GM19324 (cell line): ENCODE results near the gene COL4A4.
"Not testable (repeated sequence)": the region's sequence is repeated elsewhere in the genome, so short reads cannot be mapped to it uniquely, and the experiment has no call there.

ENCODE experiments used
- ATAC-seq: cut with Tn5 transposase; IDR thresholded peaks from one replicate; pipeline ENCODE4 v1.9.1; 2021; ENCODE audit warnings: mild to moderate bottlenecking, moderate library complexity; ENCODE audit not compliant: unreplicated experiment, low FRiP score

Gene COL4A4

GRCh38 chr2:227118353-227118752 lies 45.7 kb downstream of the COL4A4 start:
- ATAC-seq = no peak

GRCh38 chr2:227117852-227118251 lies 46.2 kb downstream of the COL4A4 start:
- no peak for ATAC-seq

- ATAC-seq = no peak
These were observed 47.0 kb downstream of the COL4A4 start for GRCh38 chr2:227117027-227117426.

GRCh38 chr2:227115761-227116160 lies 48.2 kb downstream of the COL4A4 start:
- no peak for ATAC-seq

GRCh38 chr2:227106845-227107759 lies 56.9 kb downstream of the COL4A4 start:
- no peak for ATAC-seq

GRCh38 chr2:227103583-227103982 lies 60.4 kb downstream of the COL4A4 start:
- ATAC-seq = no peak

GRCh38 chr2:227099340-227099739 lies 64.7 kb downstream of the COL4A4 start:
- ATAC-seq = no peak

- no peak for ATAC-seq
These were observed 65.9 kb downstream of the COL4A4 start for GRCh38 chr2:227098162-227098515.

- no peak for ATAC-seq
These were observed 66.4 kb downstream of the COL4A4 start for GRCh38 chr2:227097495-227098161.

- no peak for ATAC-seq
These were observed 68.7 kb downstream of the COL4A4 start for GRCh38 chr2:227095346-227095745.

GRCh38 chr2:227082286-227082685 lies 81.7 kb downstream of the COL4A4 start:
- ATAC-seq = peak; percentile 60

GRCh38 chr2:227079726-227080125 lies 84.3 kb downstream of the COL4A4 start:
- ATAC-seq = no peak

- not testable (repeated sequence) for ATAC-seq
These were observed 98.9 kb downstream of the COL4A4 start for GRCh38 chr2:227065065-227065464.

- ATAC-seq = no peak
These were observed 105.1 kb downstream of the COL4A4 start for GRCh38 chr2:227058888-227059399.

- ATAC-seq = no peak
These were observed 106.1 kb downstream of the COL4A4 start for GRCh38 chr2:227057743-227058447.

- ATAC-seq = no peak
These were observed 106.9 kb downstream of the COL4A4 start for GRCh38 chr2:227057060-227057459.

- no peak for ATAC-seq
These were observed 110.0 kb downstream of the COL4A4 start for GRCh38 chr2:227054006-227054405.

GRCh38 chr2:227052879-227053278 lies 111.1 kb downstream of the COL4A4 start:
- no peak for ATAC-seq

GRCh38 chr2:227043981-227044380 lies 120.0 kb downstream of the COL4A4 start:
- ATAC-seq = no peak

- ATAC-seq = no peak
These were observed 125.3 kb downstream of the COL4A4 start for GRCh38 chr2:227038550-227039189.
